Aorta (tissue), 5 donors: ENCODE data around the gene HAGHL. TPM values are rescaled to one million over a fixed set of nuclear protein-coding genes. Genes with fewer than 3 reads are reported as not detected.

Experiments
- ATAC-seq: fragments of 200-7000 bp; cut with Tn5 transposase; one replicate; pipeline ENCODE4 v1.9.1; 2022; ENCODE audit warnings: moderate library complexity; ENCODE audit not compliant: low FRiP score
- DNase-seq, 2 donors: peaks; one replicate each; pipeline ENCODE4 v3.0.0-alpha.2; 2020
- H3K27ac ChIP-seq, 2 donors: one replicate each; pipeline ENCODE4 v1.5.1; 2013; ENCODE audit warnings: low read length in 2 of 2, mild to moderate bottlenecking in 2 of 2, moderate library complexity in 2 of 2, control low read depth in 1 of 2, inconsistent platforms in 1 of 2, low read depth in 1 of 2
- H3K27me3 ChIP-seq, 2 donors: one replicate each; pipeline ENCODE4 v1.6.1; 2013; ENCODE audit warnings: control low read depth in 1 of 2, low read length in 1 of 2, mild to moderate bottlenecking in 1 of 2, moderate library complexity in 1 of 2; ENCODE audit not compliant: insufficient read depth in 2 of 2, control insufficient read depth in 1 of 2
- H3K36me3 ChIP-seq, 2 donors: one replicate each; pipeline ENCODE4 v1.6.1; 2013; ENCODE audit warnings: control low read depth in 1 of 2, low read length in 1 of 2, mild to moderate bottlenecking in 1 of 2; ENCODE audit not compliant: insufficient read depth in 2 of 2, control insufficient read depth in 1 of 2
- H3K4me1 ChIP-seq, 2 donors: one replicate each; pipeline ENCODE4 v1.6.1; 2013; ENCODE audit warnings: low read length in 2 of 2, control low read depth in 1 of 2, mild to moderate bottlenecking in 1 of 2, moderate library complexity in 1 of 2; ENCODE audit not compliant: insufficient read depth in 2 of 2, control insufficient read depth in 1 of 2
- H3K4me3 ChIP-seq, 2 donors: one replicate each; pipeline ENCODE4 v1.5.1; 2013; ENCODE audit warnings: low read length in 2 of 2, control low read depth in 1 of 2, mild to moderate bottlenecking in 1 of 2
- H3K9me3 ChIP-seq: one replicate; pipeline ENCODE4 v1.6.1; 2013; ENCODE audit warnings: mild to moderate bottlenecking, low read length; ENCODE audit not compliant: control insufficient read depth
- WGBS, 2 donors: extraction: QIAGEN DNeasy Blood & Tissue Kit; methylation state at CpG; one replicate each; pipeline ENCODE4 v1.1.7; 2013; 5-methylcytosine and 5-hydroxymethylcytosine counted together
- intact Hi-C, 2 donors: fragments of 100-400 bp; cut with DNase I; formaldehyde crosslinking; loops; one replicate each; pipeline versions ENCODE4 v1.14.2 to v1.15.0; 2022
- polyA plus RNA-seq, 2 donors: library from polyadenylated mRNA; stranded (reverse); fragments of 200-250 nt; gene quantifications; one replicate each; pipeline ENCODE4 v1.2.3, GENCODE V29; 2013
- total RNA-seq, 2 donors: library from RNA; stranded (reverse); fragmentation: NEBNext Ultra II Directional; extraction: Animal tissue kit (Norgen Biotek cat#: 25700); gene quantifications; one replicate each; pipeline ENCODE4 v1.2.1, GENCODE V29; 2021
- donor health status: healthy with polysubstance abuse.
- donor health status: Bipolar disorder and iron deficiency.
- donor health status: DM: no; HTN: no; CAD: no.
- donor health status: DM: no; HTN: no; CAD: no.
- donor health status: DM: yes; HTN: yes; CAD: no.

HAGHL gene
- total and polyA plus RNA-seq, 4 donors, result 2.4 to 22.5 (median 3.3) TPM

DNA sequence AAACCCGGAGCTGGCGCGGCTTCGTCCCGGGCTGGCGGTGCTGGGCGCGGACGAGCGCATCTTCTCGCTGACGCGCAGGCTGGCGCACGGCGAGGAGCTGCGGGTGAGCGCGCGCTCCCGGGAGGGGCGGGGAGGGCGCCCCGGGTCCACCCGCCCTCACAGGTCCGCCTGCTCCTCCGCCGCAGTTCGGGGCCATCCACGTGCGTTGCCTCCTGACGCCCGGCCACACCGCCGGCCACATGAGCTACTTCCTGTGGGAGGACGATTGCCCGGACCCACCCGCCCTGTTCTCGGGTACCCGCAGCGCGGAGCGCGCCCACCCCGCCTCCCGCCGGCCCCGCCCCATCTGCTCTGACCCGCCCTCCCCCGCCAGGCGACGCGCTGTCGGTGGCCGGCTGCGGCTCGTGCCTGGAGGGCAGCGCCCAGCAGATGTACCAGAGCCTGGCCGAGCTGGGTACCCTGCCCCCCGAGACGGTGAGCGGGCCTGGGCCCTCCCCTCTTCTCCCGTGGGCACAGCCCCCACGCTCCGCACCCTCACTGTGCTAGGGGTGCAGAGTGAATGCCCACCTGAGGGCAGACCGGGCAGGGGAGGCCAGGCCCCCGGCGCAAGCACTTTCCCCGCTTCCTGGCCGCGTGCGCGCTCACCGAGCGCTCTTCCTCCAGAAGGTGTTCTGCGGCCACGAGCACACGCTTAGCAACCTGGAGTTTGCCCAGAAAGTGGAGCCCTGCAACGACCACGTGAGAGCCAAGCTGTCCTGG, 1.4 kb downstream of the HAGHL start:
- H3K36me3 ChIP-seq, result no peaks in the 10 kb centered on the region
- no peaks in the 10 kb centered on the region for H3K9me3 ChIP-seq
- intact Hi-C loops, result no loop called here
- peak; percentile 82 to 90 for DNase-seq
- H3K27me3 ChIP-seq, result no peaks in the 10 kb centered on the region
- ATAC-seq, result no peak
- no peak overlapping the region for H3K27ac ChIP-seq
- no peaks in the 10 kb centered on the region for H3K4me1 ChIP-seq
- H3K4me3 ChIP-seq, result no peak overlapping the region
- WGBS, 2 donors, result 1 to 2% methylated on average over 66 to 80 of the region's 80 CpGs

DNA sequence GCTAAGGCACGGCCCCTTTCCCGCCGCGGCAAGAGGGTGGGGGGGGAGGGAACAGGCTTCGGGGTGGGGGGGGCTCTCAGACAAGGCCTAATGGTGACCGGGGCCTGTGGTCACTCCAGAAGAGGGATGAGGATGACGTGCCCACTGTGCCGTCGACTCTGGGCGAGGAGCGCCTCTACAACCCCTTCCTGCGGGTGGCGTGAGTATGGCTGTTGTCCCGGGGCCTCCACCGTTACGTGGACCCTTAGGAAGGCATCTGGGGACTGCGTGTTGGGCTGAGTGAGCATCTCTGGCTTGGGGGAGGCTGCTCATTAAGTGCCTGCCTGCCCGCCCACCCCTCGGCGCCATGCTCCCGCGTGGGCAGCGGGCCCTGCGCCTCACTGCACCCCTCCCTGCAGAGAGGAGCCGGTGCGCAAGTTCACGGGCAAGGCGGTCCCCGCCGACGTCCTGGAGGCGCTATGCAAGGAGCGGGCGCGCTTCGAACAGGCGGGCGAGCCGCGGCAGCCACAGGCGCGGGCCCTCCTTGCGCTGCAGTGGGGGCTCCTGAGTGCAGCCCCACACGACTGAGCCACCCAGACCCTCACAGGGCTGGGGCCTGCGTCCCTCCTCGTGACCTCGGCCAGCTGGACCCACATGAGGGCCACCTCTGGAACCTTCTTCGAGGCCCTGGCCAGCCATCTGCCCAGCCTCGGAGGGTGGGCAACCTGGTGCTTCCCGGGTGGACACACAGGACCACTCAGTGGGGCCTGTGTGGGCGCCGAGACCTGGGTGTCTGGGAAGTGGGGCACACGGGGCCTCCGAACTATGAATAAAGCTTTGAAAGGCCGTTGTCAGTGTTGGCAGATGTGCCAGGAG, 2.2 kb downstream of the HAGHL start:
- Histone ChIP-seq H3K36me3 (peaks cover 0 to 2% of the 10 kb centered on the region in 2 donors), H3K27me3 (no peaks in the 10 kb centered on the region), H3K9me3 (no peaks in the 10 kb centered on the region), H3K4me3 (no peak overlapping the region), H3K27ac (no peak overlapping the region), H3K4me1 (no peaks in the 10 kb centered on the region)
- ATAC-seq (no peak), DNase-seq (no peak)
- intact Hi-C loops, result no loop called here
- WGBS, 2 donors, result 63 to 66% methylated on average over 47 to 55 of the region's 55 CpGs

- WGBS, 2 donors, result 89% methylated on average over 37 of the region's 37 CpGs
- Histone ChIP-seq H3K9me3 (no peaks in the 10 kb centered on the region), H3K27me3 (no peaks in the 10 kb centered on the region), H3K36me3 (peaks cover 0 to 2% of the 10 kb centered on the region in 2 donors), H3K27ac (no peak overlapping the region), H3K4me1 (no peaks in the 10 kb centered on the region), H3K4me3 (no peak overlapping the region)
- DNase-seq (no peak), ATAC-seq (no peak)
- intact Hi-C loops, result no loop called here
Measured at GRCh38 chr16:729768-730665, 3.1 kb downstream of the HAGHL start.

- intact Hi-C loops, result no loop called here
- 86 to 93% methylated on average over 22 of the region's 22 CpGs for WGBS, 2 donors
- DNase-seq, result no peak
- H3K36me3 ChIP-seq, result peaks cover 0 to 2% of the 10 kb centered on the region in 2 donors
- no peaks in the 10 kb centered on the region for H3K9me3 ChIP-seq
- H3K27me3 ChIP-seq, result no peaks in the 10 kb centered on the region
- no peak for ATAC-seq
- no peak overlapping the region for H3K4me3 ChIP-seq
- H3K27ac ChIP-seq, result no peak overlapping the region
- H3K4me1 ChIP-seq, result no peaks in the 10 kb centered on the region
Measured at GRCh38 chr16:730666-731509, 4.0 kb downstream of the HAGHL start.

GRCh38 chr16:732332-732731, 5.4 kb downstream of the HAGHL start:
- Histone ChIP-seq H3K4me1 (no peaks in the 10 kb centered on the region), H3K4me3 (no peak overlapping the region), H3K27me3 (no peaks in the 10 kb centered on the region), H3K36me3 (peaks cover 0 to 2% of the 10 kb centered on the region in 2 donors), H3K27ac (no peak overlapping the region), H3K9me3 (no peaks in the 10 kb centered on the region)
- intact Hi-C loops, result no loop called here
- ATAC-seq (no peak), DNase-seq (no peak)
- 94 to 95% methylated on average over 12 of the region's 12 CpGs for WGBS, 2 donors

GRCh38 chr16:732936-733335, 6.0 kb downstream of the HAGHL start:
- WGBS, 2 donors, result 87 to 91% methylated on average over 13 of the region's 13 CpGs
- no peak for ATAC-seq
- Histone ChIP-seq H3K4me3 (no peak overlapping the region), H3K36me3 (peaks cover 0 to 2% of the 10 kb centered on the region in 2 donors), H3K4me1 (no peaks in the 10 kb centered on the region), H3K27me3 (no peaks in the 10 kb centered on the region), H3K27ac (no peak overlapping the region), H3K9me3 (no peaks in the 10 kb centered on the region)
- no peak for DNase-seq
- intact Hi-C loops, result no loop called here

DNA sequence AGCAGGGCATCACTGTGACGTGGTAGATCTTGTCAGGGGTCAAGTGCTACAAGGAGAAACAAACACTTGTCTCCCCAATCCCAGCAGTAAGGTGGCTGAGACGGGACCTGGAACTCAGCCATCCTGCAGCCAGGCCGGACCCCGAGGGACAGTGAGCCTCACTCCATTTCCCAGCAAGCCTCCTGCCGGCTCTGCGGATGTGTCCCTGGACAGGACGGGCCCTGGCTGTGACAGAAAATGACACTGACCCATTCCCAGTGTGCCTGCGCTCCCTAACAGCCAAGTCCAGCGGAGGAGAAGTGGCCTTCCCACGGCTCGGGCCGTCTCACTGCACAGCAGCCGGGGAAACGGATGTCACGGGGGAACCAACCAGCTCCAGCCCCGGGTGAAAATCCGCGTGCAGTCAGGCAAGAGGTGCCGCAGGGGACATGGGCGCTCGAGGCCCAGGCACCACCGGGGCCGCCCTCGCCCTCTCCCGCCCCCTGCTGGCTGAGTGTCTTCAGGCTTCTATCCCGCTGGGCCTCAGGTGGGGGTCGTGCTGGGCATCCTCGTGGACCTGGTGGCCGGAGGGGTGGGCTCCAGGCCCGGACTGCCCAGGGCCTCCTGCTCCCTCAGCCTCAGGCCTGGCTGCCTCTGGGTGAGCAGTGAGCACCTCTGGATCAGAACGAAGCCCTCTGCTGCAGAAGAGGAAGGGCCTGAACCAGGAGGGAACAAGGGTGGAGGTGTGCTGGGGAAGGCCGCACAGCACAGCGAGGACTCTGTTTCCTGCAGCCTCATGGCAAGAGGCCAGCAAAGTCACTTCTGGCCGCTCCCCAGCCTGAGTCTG, 6.7 kb downstream of the HAGHL start:
- peaks cover 0 to 2% of the 10 kb centered on the region in 2 donors for H3K36me3 ChIP-seq

More for the DNA sequence above, 6.7 kb downstream of the HAGHL start:
- H3K27me3 ChIP-seq, result no peaks in the 10 kb centered on the region
- 81 to 86% methylated on average over 34 of the region's 34 CpGs for WGBS, 2 donors
- no peak overlapping the region for H3K27ac ChIP-seq
- DNase-seq (no peak), ATAC-seq (no peak)
- no peaks in the 10 kb centered on the region for H3K4me1 ChIP-seq
- H3K9me3 ChIP-seq, result no peaks in the 10 kb centered on the region
- no peak overlapping the region for H3K4me3 ChIP-seq
- intact Hi-C loops, result no loop called here
